Tibial artery (tissue), 4 donors: ENCODE measurements around the gene MAML2.

Experiments
- DNase-seq, 2 donors: peaks; one replicate each; pipeline ENCODE4 v3.0.0-alpha.2; 2019
- H3K27ac ChIP-seq, 2 donors: fragments of 200-600 bp; sonication (generic) in 1 of 2; 1 replicate in 1 of 2; 2 replicates in 1 of 2; pipeline ENCODE4 v1.5.1; 2018 to 2019; ENCODE audit warnings: mild to moderate bottlenecking in 1 of 2
- H3K27me3 ChIP-seq, 2 donors: fragments of 200-600 bp; sonication (generic) in 1 of 2; one replicate each; pipeline versions ENCODE4 v1.5.1 to v1.6.0; 2016 to 2019
- H3K36me3 ChIP-seq, 3 donors: fragments of 200-600 bp; sonication (generic) in 2 of 3; one replicate each; pipeline ENCODE4 v1.5.1; 2016 to 2019; ENCODE audit warnings: mild to moderate bottlenecking in 2 of 3
- H3K4me1 ChIP-seq, 4 donors: fragments of 200-600 bp; sonication (generic) in 2 of 4; 1 replicate in 3 of 4; 2 replicates in 1 of 4; pipeline ENCODE4 v1.5.1; 2016 to 2019
- H3K4me3 ChIP-seq, 2 donors: fragments of 200-600 bp; sonication (generic) in 1 of 2; 1 replicate in 1 of 2; 2 replicates in 1 of 2; pipeline ENCODE4 v1.5.1; 2018 to 2019; ENCODE audit warnings: mild to moderate bottlenecking in 2 of 2
- H3K9me3 ChIP-seq, 3 donors: fragments of 200-600 bp; sonication (generic) in 1 of 3; one replicate each; pipeline ENCODE4 v1.5.1; 2016 to 2019
- CTCF ChIP-seq, 2 experiments: fragments of 200-600 bp in 1 of 2; fragments of 450-650 bp in 1 of 2; IDR thresholded peaks; one replicate each; pipeline ENCODE4 v1.5.1; 2017 to 2019; ENCODE audit warnings: antibody characterized with exemption in 2 of 2, mild to moderate bottlenecking in 1 of 2, moderate library complexity in 1 of 2
- intact Hi-C: fragments of 100-400 bp; cut with DNase I; formaldehyde crosslinking; loops from one replicate; pipeline ENCODE4 v1.15.0; 2023; ENCODE audit warnings: low total_unique reads

The MAML2 gene

DNA sequence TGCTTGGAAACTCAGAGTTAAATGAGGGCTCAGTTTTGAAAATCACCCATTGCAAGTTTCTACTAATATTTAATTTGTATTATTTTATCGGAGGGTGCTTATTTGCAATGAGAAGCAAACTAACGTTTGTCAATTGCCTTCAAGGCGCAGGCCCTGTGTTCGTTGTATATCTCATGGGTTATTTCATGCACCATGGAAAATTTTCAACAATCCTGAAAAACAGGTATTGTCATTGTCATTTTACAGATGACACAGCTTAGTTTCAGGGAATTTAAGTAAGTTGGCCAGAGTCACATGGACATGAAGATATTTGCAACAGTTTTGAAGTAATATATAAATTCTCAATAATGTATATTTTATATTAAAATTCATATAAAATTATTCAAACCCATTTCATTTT is 261.4 kb downstream of the MAML2 start:
- no peaks in the 10 kb centered on the region for H3K9me3 ChIP-seq
- no peak for TF ChIP-seq CTCF (IDR thresholded peaks at IDR 0.05)
- no peaks in the 10 kb centered on the region for H3K36me3 ChIP-seq
- peaks cover 0 to 21% (median 10%) of the 10 kb centered on the region in 4 donors for H3K4me1 ChIP-seq
- intact Hi-C loops, result no loop called here
- DNase-seq, result no peak
- no peak overlapping the region for H3K4me3 ChIP-seq
- H3K27ac ChIP-seq, result no peak overlapping the region
- H3K27me3 ChIP-seq, result no peaks in the 10 kb centered on the region

DNA sequence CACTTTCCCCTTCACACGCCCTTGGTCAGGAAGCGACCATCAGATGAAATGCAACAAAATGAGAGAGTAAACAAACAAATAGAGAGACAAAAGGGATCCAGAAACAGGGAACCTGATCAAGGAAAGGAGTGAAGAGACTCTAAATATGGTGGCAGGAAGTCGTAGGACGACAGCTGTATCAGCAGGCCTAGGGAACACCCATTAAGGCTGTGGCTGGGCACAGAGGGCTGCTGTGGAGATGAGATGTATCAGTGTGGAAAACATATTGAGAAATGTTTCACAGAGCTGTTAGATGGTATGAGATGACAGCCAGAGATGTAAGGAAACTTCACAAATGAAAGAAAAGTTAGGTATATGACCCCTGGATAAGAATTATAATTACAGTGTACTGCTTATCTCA is 263.3 kb downstream of the MAML2 start:
- Histone ChIP-seq H3K27me3 (no peaks in the 10 kb centered on the region), H3K4me1 (peaks cover 0 to 39% (median 22%) of the 10 kb centered on the region in 4 donors), H3K27ac (no peak overlapping the region), H3K36me3 (no peaks in the 10 kb centered on the region), H3K9me3 (no peaks in the 10 kb centered on the region), H3K4me3 (no peak overlapping the region)
- TF ChIP-seq CTCF (IDR thresholded peaks at IDR 0.05), result no peak
- intact Hi-C loops, result no loop called here
- DNase-seq, result no peak

DNA sequence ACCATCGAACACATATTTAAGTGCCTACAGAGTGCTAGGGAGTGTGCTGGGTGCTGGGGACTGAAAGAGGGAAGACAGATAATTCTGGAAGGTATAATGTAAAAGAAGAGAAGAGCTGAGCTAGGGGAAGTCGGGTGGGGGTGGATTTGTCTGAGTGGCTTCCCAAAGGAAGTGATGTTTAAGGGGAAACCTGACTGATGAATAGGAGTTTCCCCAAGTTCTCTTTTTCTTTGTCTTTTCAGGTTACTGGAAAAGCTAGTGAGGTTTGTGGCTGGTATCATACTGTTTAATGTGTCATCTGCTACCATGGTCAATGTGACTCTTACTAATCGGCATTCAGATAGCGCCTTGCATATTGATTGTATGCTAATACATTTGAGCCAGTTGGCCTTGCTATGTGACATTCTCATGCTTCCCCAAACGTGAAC is 267.4 kb downstream of the MAML2 start:
- intact Hi-C loops, result no loop called here
- Histone ChIP-seq H3K27me3 (no peaks in the 10 kb centered on the region), H3K36me3 (no peaks in the 10 kb centered on the region), H3K9me3 (no peaks in the 10 kb centered on the region), H3K4me1 (peaks cover 0 to 64% (median 29%) of the 10 kb centered on the region in 4 donors), H3K4me3 (no peak overlapping the region), H3K27ac (peak overlapping the region in 1 of 2 donors; percentile 13)
- no peak for DNase-seq
- TF ChIP-seq CTCF (IDR thresholded peaks at IDR 0.05), result no peak

DNA sequence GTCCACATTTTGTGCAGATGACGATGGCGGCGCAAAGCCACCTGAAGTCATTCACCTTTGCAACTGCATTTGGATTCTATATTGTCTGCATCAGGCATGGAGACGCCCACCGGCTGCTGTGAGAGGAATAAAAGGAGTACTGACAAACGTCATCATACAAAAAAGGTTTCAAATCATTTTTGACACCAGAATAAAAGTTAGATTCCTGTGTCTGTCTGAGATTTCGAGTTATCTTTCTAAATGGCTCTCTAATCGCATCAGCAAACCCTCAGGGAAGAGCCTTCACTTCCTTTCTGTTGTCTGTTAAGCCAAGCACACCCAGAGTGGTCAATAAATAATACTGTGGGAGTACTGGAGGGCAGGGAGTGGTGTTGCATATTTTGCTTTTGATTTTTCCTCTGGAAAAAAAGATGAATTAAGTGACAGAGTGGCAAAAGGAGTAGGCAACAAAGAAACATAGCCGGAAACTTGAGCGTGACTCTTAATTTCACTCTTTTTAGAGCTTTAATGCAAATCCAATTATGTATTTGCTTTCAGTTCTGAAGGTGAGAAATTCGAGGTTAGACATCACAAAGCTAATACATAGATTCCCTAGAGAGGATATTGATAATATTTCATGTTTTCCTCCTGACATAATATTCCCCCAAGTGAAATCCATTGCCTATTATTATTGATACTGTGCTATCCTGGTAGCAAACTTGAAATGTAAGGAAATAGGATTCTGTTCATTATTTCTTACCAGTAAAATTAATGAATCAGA is 268.3 kb downstream of the MAML2 start:
- Histone ChIP-seq H3K4me3 (no peak overlapping the region), H3K4me1 (peaks cover 0 to 66% (median 29%) of the 10 kb centered on the region in 4 donors), H3K27ac (peak overlapping the region in 1 of 2 donors; percentile 13), H3K36me3 (no peaks in the 10 kb centered on the region), H3K9me3 (no peaks in the 10 kb centered on the region), H3K27me3 (no peaks in the 10 kb centered on the region)
- intact Hi-C loops, result no loop called here
- no peak for TF ChIP-seq CTCF (IDR thresholded peaks at IDR 0.05)
- no peak for DNase-seq

- Histone ChIP-seq H3K36me3 (no peaks in the 10 kb centered on the region), H3K9me3 (no peaks in the 10 kb centered on the region), H3K4me3 (no peak overlapping the region), H3K4me1 (peaks cover 0 to 66% (median 29%) of the 10 kb centered on the region in 4 donors), H3K27me3 (no peaks in the 10 kb centered on the region), H3K27ac (no peak overlapping the region)
- DNase-seq, result no peak
- no peak for TF ChIP-seq CTCF (IDR thresholded peaks at IDR 0.05)
- intact Hi-C loops, result no loop called here
Observed at GRCh38 chr11:96073536-96073935, 269.5 kb downstream of the MAML2 start.
